ENCODE results near the gene FAM163A.

DNA sequence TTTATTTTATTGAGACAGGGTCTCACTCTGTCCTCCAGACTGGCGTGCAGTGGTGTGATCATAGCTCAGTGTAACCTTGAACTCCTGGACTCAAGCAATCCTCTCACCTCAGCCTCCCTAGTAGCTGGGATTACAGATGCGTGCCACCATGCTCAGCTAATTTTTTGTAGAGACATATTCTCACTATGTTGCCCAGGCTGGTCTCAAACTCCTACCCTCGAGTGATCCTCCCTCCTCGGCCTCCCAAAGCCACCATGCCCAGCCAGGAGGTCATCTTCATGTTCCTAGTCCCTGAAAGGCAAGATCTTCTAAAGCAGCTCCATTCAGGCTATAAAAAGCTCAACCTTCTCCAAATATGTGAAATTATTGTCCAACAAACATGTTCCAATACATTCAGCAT is 80.6 kb downstream of the FAM163A start:
- TF ChIP-seq POLR2A (IDR thresholded peaks at IDR 0.05): no peak
- TF ChIP-seq, protein P1, sequence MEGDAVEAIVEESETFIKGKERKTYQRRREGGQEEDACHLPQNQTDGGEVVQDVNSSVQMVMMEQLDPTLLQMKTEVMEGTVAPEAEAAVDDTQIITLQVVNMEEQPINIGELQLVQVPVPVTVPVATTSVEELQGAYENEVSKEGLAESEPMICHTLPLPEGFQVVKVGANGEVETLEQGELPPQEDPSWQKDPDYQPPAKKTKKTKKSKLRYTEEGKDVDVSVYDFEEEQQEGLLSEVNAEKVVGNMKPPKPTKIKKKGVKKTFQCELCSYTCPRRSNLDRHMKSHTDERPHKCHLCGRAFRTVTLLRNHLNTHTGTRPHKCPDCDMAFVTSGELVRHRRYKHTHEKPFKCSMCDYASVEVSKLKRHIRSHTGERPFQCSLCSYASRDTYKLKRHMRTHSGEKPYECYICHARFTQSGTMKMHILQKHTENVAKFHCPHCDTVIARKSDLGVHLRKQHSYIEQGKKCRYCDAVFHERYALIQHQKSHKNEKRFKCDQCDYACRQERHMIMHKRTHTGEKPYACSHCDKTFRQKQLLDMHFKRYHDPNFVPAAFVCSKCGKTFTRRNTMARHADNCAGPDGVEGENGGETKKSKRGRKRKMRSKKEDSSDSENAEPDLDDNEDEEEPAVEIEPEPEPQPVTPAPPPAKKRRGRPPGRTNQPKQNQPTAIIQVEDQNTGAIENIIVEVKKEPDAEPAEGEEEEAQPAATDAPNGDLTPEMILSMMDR (IDR thresholded peaks at IDR 0.05): no peak

Measured in prostate gland (tissue), 2 donors.